ENCODE data around the gene AP3B1.
A peak's percentile ranks its signal among the peaks of the same experiment; 100 is the strongest.

DNA sequence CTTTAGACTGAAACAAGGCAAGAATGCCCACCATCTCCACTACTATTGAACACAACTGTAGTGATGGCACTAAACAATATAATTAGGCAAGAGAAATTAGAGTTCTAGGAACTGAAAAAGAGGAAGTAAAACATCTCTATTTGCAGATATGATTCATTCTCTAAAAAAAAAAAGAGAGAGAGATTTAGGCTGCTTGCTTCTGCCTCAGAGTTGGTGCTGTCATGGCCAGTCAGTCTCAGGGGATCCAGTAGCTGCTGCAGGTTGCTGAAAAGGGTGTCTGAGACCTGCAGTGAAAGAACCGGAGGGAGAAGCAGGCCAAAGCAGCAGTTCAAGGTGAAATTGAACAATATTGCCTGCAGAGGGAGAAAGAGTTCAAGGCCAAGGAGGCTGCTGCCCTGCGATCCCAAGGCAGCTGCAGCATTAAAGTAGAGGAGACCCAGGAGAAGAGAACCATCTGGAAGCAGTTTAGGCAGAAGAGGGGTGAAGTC, 72.5 kb downstream of the AP3B1 start:
- TF ChIP-seq, protein P1, sequence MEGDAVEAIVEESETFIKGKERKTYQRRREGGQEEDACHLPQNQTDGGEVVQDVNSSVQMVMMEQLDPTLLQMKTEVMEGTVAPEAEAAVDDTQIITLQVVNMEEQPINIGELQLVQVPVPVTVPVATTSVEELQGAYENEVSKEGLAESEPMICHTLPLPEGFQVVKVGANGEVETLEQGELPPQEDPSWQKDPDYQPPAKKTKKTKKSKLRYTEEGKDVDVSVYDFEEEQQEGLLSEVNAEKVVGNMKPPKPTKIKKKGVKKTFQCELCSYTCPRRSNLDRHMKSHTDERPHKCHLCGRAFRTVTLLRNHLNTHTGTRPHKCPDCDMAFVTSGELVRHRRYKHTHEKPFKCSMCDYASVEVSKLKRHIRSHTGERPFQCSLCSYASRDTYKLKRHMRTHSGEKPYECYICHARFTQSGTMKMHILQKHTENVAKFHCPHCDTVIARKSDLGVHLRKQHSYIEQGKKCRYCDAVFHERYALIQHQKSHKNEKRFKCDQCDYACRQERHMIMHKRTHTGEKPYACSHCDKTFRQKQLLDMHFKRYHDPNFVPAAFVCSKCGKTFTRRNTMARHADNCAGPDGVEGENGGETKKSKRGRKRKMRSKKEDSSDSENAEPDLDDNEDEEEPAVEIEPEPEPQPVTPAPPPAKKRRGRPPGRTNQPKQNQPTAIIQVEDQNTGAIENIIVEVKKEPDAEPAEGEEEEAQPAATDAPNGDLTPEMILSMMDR (conservative IDR thresholded peaks at IDR 0.05) = peak; percentile 55
- TF ChIP-seq ZFX (IDR thresholded peaks at IDR 0.05) = no peak

All from C4-2B (cell line).